ENCODE measurements around the gene CD40LG.

The CD40LG gene

GRCh38 chrX:136619899-136620505, 28.0 kb upstream of the CD40LG start:
- TF ChIP-seq, protein P1, sequence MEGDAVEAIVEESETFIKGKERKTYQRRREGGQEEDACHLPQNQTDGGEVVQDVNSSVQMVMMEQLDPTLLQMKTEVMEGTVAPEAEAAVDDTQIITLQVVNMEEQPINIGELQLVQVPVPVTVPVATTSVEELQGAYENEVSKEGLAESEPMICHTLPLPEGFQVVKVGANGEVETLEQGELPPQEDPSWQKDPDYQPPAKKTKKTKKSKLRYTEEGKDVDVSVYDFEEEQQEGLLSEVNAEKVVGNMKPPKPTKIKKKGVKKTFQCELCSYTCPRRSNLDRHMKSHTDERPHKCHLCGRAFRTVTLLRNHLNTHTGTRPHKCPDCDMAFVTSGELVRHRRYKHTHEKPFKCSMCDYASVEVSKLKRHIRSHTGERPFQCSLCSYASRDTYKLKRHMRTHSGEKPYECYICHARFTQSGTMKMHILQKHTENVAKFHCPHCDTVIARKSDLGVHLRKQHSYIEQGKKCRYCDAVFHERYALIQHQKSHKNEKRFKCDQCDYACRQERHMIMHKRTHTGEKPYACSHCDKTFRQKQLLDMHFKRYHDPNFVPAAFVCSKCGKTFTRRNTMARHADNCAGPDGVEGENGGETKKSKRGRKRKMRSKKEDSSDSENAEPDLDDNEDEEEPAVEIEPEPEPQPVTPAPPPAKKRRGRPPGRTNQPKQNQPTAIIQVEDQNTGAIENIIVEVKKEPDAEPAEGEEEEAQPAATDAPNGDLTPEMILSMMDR (conservative IDR thresholded peaks at IDR 0.05): no peak
- no peak for TF ChIP-seq ZFX (IDR thresholded peaks at IDR 0.05)
- no peak overlapping the region for H3K27ac ChIP-seq

- no peak overlapping the region for H3K27ac ChIP-seq
- TF ChIP-seq ZFX (IDR thresholded peaks at IDR 0.05): no peak
- TF ChIP-seq, protein P1 (conservative IDR thresholded peaks at IDR 0.05): no peak
These were observed 27.2 kb upstream of the CD40LG start for GRCh38 chrX:136620780-136621179.

- TF ChIP-seq ZFX (IDR thresholded peaks at IDR 0.05): no peak
- TF ChIP-seq, protein P1 (conservative IDR thresholded peaks at IDR 0.05): no peak
These were observed 25.4 kb upstream of the CD40LG start for GRCh38 chrX:136622568-136622967.

GRCh38 chrX:136623396-136623795, 24.6 kb upstream of the CD40LG start:
- no peak overlapping the region for H3K27ac ChIP-seq
- no peak for TF ChIP-seq ZFX (IDR thresholded peaks at IDR 0.05)
- TF ChIP-seq, protein P1 (conservative IDR thresholded peaks at IDR 0.05): no peak

More at GRCh38 chrX:136622568-136622967, 25.4 kb upstream of the CD40LG start:
- H3K27ac ChIP-seq: no peak overlapping the region

DNA sequence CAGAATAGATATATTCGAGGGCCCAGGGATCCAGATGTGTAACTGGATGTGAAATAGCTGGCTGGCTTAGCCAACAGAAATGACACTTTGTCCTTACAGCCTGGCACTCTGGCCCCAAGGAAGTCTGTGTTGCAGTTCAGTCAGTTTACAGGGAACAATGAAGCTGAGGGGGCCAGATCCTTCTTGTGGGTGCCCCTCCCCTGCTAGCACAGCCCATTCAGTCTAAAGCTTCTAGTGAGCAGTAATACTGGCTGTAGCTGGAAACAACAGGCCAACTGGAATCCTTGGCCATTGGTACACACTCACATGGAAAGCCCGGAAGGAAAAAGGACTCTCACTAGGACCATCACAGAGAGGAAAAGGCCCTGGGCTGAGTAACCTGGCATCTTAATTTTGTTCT, 22.7 kb upstream of the CD40LG start:
- H3K27ac ChIP-seq: no peak overlapping the region
- TF ChIP-seq, protein P1 (conservative IDR thresholded peaks at IDR 0.05): no peak
- no peak for TF ChIP-seq ZFX (IDR thresholded peaks at IDR 0.05)

DNA sequence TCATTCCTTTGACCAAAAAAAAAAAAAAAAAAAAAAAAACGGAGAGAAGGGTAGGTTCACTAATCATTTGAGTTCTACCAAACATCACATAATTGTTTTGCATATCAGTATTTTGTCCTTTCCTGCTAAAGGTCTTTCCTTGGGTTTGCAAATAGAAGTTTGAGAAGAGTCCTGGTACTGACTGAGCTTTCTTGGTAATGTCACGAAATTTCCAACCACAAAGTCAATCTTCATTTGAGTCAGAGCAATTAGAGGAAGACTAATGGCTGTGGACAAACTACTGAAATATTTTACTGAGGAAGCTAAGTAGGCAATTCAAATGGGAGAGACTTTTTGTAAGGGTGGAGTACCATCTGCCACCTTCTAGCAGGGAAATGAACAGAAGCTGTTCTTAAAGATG, 21.7 kb upstream of the CD40LG start:
- H3K27ac ChIP-seq: no peak overlapping the region
- TF ChIP-seq, protein P1 (conservative IDR thresholded peaks at IDR 0.05): no peak
- no peak for TF ChIP-seq ZFX (IDR thresholded peaks at IDR 0.05)

DNA sequence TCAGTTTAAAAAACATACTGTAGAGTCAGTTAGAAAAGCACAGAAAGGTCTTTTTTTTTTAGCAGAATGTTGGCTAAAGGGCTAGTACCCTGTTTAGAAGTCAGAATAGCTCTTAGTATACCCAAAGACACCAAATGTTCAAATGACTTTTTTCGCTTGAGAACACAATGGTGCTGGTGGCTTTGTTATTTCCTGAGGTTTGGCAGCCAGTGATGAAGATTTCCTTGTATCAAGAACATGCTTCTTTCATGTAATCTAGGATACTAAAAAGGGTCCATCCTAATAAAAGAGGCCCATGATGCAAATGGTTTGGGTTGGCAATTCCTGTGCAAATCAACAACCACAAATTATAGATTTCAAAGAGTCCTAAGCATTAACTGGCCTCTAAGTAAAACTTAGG, 21.1 kb upstream of the CD40LG start:
- H3K27ac ChIP-seq: no peak overlapping the region
- TF ChIP-seq, protein P1 (conservative IDR thresholded peaks at IDR 0.05): no peak
- TF ChIP-seq ZFX (IDR thresholded peaks at IDR 0.05): no peak

Data from C4-2B (cell line).